GM18498 (cell line): ENCODE measurements around the gene TPST2.

Source experiments
- ATAC-seq: cut with Tn5 transposase; IDR thresholded peaks from one replicate; pipeline ENCODE4 v1.9.1; 2021; ENCODE audit warnings: mild to moderate bottlenecking, moderate library complexity; ENCODE audit not compliant: unreplicated experiment

The TPST2 gene

DNA sequence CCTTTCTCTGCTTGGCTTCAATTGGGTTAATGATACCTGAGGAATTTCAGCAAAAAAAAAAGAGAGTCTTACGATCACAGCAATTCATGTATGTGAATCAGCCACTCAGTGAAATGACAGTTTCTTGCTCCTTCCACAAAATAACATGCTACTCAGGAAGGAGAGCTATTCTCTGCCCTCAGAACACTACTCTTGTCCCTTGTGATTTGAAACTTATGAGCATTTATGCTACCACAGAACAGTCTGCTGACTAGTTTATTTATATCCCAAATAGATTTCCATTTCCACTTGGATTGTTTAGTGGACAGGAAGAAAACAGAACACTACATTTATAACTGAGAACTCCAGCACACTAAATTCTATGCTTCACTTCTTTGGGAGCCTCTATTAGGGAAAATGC lies 86.2 kb downstream of the TPST2 start:
- ATAC-seq = no peak

DNA sequence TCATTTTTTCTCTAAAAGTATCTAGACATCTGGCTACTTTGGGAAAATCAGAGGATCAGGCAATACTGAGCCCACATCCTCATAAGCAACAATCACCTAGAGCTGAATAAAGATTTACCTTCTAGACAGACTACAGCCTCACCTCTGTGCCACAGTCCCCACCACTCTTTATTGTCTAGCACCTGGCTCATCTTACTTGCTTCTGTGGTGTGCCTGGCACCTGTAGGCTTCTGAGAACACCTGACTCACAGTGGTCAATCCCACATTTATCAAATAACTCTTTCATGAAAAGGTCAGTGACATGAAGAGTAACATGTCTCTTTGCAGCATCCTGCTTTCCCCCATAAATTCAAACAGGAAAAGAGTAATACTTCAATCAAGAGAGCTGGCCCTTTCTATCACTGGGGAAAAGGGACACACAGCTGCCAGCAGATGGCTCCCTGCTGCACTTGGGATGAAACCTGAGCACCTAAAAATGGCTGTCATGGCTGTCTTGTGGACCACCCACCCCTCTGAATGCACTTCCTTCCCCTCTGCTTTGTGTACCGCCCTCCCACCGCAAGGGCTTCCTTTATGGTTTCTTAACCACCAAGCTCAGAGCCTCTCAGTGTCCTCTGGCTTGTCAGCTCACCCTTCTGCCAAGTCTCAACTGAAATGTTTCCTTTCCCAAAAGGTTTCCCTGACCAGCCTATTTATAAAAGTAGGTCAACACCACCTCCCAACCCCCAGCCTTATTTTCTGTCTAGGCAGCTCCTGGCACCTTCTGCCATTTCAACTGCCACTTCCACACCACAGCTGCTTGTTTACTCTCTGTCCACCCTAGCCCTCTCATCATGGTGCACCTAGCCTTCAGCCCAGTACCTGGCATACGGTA lies 87.0 kb downstream of the TPST2 start:
- no peak for ATAC-seq

DNA sequence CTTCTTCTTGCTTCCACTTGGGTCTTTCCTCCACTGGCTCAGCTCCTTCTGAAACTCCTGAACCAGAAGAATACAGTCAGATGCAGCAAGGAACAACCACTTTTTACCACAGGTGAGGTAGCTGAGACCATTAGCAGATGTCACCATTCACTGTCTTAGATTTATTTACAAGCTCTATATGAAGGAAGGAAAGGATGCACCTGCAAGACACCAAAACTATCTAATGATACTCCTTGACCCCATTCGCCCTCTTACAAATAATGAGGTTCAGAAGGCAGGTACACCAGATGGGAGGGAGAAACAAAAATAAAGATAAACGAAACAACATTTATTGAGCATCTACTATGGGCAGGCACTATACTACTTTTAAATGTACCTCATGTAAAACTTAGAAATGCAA lies 87.9 kb downstream of the TPST2 start:
- ATAC-seq = no peak

DNA sequence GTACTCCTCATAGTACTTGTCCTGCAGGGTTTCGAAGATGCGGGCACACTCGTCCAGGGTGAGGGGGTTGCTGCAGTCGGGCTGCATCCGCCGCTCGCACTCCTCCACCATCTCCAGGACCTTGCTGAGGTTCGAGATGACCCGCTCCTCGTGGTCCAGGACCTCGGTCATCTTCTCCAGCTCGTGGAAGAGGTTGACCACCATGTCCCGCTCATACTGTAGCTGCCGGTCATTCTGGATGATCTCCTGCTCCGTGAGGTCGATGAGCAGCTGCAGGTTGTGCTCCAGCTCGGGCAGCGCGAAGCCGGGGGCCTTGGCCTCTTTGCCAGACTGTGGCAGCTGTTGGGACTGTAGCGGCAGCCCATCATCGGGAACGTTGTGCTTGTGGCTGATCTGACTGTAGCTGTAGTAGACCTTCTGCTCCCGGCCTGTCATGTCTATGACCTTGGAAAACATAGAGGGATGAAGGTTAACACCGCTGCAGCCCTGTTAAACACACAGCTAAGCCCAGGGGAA lies 90.7 kb downstream of the TPST2 start:
- ATAC-seq = no peak

DNA sequence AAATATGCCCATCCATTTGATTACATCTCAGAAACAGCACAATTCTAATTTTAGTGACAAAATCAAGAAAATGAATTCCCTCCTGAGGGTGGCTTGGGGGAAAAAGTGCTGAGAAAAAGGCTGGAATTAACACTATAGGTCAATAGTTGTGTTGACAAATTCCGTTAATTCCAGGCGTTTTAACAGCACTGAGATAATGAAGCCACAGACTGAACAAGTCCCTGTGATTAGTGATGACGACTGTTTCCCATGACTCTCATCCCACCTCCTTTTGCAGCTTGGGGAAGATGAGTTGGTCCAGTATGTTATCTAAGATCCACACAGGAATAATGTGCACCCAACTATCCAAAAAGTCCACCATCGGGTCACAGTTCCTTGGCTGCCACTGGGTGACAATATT lies 93.5 kb downstream of the TPST2 start:
- no peak for ATAC-seq

DNA sequence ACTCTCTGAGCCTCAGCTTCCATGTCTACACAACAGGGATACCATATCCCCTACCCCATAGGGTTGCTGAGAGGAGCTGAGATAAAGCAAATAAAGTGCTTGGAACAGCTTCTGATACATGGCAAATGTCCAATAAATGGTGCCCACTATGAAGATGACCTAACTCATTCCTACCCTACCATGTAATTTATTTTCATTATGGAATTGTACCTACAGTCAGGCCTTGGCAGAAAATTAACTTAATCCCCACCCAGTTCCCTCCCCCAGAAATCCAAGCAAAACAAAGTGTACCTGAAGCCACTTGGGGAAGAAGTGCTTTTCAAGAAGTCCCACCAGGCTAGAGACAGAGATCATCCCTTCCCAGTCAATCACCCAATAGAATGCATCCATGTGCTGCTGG lies 95.4 kb downstream of the TPST2 start:
- no peak for ATAC-seq

DNA sequence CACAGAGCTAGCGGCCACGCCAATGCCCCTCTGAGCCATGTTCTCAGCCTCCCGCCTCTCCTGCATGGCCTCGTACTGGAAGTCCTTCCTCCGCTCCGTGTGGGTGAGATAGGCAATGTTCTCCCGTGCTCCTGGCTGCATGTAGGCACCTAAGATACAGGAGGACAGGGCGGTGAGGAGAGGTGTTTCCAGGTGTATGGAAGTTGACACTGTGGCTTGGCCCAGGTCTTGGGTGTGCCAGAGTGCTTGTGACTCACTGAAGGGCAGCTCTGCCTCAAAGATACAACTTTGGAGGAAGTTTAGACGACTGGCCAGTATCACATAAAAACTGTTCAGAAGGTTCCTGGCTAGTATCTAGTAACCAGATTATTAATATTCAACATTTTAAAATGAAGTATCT lies 97.7 kb downstream of the TPST2 start:
- no peak for ATAC-seq

DNA sequence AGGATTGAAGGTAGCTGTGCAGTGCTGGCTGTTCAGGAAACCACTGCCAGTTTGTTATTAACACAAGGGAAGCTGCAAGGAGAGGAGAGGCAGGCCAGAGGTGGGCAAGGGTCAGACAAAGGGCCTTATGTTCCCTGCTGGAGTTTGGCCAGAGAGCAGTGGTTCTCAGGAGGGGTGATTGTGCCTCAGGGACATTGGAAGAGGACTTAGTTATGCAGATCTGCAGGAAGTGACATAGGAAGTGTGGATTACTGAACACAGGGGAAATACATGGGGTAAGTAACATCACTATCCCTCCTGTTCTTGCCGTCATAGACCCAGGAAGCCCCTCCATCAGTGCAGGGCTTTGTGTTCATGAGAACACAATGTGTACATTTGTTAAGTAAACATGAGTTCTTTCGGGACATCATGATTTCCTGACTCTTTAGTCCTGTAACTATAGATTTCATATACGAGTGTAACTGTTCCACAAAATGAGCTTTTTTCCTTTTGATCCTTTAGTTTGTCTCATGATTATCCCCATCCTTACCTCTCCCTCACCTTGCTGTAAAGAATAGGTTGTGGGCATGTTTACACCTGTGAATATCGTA lies 100.4 kb downstream of the TPST2 start:
- ATAC-seq = no peak

DNA sequence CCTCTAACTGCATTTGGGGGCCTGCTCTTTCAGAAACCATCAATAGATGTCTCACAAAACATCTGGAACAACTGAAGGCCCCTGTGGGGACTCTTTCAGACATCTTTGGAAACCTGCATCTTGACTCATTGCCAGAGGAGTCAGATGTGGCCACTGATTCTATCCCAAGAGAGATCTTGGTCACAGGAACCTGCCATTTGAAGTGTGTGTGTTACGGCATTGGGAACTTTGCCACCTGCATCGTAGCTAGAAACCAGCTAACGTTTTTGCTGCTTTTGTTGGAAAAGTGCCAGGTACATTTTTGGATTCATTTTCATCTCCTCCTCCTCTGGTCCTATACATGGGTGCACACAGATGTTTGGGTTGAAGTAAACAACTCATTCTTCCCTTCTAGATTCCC lies 101.9 kb downstream of the TPST2 start:
- no peak for ATAC-seq

DNA sequence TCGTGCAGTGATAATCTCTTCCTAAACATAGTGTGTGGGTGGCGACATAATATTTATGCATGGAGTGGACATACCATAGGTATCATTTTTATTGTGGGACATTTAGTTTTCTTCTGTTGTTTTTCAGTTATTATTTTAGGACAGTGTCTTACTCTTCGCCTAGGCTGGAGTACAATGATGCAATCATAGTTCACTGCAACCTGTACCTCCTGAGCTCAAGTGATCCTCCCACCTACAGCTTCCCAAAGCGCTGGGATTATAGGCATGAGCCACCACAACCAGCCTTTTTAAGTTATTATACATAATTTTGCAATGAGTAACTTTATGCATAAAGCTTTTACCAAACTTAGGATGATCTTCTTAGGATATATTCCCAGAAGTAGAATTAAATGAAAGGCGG lies 103.5 kb downstream of the TPST2 start:
- no peak for ATAC-seq

DNA sequence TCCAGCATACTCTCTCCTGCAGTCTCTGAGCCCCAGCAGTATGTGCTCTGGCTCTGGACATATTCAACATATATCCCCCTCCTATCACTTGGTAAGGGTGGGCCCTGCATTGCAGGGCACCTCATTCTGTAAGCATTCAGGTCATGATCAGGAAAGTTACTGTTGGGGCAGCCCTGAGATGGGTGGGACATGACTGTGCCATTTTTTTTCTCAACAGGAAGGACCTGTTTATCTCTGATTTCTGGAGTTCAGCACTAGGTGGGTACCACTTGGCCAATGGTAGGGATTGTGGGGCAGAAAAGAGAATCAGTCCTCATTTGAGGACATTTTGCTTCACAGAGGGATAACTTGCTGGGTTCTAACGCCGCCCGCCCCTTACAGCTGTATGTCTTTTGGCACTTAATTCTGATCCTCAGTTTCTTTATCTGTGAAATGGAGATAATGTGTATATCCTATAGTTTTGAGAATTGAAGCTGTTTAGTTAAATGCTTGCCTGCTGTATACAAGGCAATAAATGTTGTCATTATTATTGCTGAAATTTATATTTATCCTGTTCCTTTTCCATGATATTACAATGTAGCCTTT lies 104.0 kb downstream of the TPST2 start:
- ATAC-seq = no peak

DNA sequence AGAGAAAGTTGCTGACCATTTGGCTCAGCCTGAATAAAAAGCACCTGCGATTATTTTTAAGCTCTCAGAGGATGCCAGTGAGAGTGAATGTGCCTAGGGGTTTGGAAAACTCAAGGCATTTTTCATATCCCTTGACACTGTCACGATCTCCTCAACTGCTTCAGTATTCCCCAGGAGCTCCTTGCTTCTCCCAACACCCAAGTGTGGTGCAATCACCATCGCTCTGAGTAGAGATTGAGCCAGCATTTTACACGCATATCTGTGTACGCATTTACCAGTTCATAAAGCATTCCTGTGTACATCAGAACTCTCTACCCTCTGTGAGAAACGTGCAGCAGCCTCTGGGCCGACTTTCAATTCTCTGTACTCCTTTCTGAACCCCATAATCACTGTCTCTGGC lies 104.9 kb downstream of the TPST2 start:
- no peak for ATAC-seq

DNA sequence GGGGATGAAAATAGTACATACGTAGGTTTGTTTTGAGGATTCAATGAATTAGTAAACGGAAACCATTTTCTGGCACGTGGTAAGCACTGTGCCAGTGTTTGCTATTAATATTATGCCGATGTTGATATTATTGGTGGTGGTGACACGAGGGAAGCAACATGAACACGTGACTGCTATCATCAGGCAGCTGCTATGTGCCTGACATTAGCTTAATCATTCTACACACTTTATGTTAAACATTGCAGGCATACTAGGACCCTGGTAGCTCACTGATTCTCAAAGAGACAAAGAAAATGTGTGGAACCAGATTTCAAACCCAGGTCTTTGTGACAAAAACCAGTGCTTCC lies 105.6 kb downstream of the TPST2 start:
- ATAC-seq = no peak

DNA sequence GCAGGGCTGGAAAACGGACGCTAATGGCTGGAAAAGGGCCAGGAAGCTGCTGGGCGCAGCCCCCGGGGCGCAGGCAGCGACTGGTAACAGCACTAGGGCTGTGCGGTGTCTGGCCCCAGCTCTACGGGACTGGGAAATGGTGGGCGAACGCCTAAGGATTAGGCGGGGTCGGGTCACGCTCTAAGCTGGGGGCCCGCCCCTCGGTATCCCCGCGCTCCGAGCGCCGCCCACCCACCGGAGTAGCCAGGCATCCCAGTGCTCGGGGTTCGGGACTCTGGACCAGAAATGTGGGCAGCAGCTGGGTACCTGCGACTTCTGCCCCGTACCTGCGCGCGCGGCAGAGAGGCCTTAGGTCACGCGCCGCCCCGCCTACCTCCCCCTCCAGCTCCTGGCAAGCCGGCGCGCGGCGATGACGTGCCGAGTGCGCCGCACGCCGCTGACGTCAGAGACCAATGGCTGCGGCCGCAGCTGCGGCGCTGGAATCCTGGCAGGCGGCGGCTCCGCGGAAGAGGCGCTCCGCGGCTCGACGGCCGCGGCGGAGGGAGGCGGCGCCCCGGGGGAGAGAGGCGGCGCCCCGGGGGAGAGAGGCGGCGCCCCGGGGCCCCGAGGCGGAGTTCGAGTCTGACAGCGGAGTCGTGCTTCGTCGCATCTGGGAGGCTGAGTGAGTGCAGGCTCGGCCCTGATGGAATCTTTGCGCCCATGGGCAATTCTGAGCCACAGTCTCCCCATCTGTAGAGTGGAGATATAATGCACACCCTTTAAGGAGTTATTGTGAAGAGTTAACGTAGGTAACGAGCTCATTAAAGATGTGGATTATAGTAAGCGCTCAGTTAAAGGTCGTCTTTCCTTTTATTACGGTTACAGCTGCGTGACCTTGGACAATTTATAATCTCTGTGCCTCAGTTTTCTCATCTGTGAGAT lies 106.2 kb downstream of the TPST2 start, which contains the start of the genes HPS4 and SRRD:
HPS4 (minus strand) TSS at position 345 of the 921 bp plus-strand sequence. CDS start 2,021 bp downstream, outside the sequence.
SRRD (plus strand) TSS at position 439 of the 921 bp plus-strand sequence; CDS start at position 453, 14 bp downstream.
- ATAC-seq = peak; percentile 75

DNA sequence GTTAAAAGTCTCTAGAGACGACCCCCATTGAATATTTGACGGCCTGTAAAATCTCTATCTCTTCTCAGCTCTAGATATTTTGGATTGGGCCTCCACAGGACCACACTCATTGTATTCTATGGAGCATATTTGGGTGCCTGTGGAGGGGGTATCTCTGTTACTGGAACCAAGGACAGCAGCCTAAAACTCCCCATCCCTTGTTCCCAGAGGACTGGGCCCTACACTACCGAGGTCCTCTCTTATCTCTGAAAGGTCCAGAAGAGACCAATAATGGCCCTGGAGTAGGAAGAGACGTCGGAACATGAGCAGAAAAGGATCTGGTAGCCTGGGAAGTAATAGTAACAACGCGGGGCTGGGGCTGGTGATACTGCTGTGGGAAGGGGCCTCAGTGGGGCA lies 106.9 kb downstream of the TPST2 start:
- peak; percentile 3 for ATAC-seq

DNA sequence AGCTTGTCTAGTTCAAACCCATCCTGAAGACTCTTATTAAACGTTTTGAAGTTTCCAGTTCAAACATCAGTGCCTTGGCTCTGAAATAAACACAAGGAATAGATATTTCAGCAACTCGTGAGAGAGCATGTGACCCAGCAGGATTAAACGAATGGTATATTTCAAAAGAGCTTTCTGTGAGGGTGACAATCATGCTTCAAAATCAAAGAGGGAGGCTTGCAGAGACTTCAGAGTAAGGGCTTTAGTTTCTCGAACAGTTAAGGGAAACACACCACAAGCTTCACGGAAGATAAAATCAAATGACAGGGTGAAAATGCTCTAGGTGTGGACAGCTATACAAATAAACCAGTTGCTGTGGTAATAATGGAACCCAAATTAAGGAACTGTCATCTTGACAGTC lies 107.8 kb downstream of the TPST2 start:
- no peak for ATAC-seq

DNA sequence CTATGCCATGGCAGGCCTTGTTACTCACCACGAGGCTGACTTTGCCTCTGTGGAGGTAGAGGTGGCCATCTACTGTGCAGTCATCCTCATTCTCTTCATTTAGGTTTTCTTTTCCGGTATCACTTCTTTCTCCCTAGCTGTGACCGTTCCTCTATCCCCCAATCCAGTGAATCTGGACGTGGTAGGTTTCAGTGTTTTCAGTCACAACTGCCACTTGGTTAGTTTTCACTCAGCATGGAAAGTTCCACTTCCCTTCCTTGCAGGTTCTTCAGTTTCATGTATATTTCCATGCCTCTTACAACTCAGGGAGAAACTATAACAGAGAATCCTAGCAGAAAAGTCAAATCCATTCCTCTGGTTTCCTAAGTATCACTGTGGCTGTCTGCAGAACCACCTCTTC lies 108.2 kb downstream of the TPST2 start:
- ATAC-seq = no peak

DNA sequence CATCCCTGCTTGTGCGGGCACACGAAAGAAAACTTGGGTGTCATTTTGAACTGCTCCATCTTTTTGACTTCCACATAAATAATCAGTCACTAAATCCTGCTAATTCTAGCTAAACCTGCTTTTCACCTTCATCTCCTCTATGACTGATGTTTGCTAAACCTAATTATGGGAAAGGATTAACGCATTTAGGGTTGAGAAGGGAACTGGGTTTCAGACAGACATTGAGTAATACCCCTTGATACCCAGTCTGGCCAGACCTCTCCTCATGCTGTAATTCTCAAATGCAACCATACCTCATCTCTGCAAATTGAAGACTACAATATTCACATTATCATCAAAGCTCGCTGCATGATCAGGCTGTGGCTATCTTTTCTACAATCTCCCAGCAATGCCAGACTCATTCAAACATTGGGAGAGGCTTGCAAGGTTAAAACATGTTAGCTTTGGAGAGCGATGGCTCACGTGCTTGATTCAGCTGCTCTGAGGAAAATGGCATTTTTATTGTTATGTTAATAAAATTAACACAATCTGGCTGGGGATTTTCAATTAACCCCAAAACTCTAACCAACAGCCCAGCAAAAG lies 108.7 kb downstream of the TPST2 start:
- ATAC-seq = no peak

DNA sequence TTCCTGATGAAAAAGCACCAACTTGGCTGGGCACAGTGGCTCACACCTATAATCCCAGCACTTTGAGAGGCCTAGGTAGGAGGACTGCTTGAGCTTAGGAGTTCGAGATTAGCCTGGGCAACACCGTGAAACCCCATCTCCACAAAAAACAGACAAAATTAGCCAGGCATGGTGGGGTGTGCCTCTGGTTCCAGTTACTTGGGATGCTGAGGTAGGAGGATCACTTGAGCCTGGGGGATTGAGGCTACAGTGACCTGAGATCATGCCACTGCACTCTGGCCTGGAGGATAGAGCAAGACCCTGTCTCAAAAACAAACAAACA lies 109.4 kb downstream of the TPST2 start:
- no peak for ATAC-seq

DNA sequence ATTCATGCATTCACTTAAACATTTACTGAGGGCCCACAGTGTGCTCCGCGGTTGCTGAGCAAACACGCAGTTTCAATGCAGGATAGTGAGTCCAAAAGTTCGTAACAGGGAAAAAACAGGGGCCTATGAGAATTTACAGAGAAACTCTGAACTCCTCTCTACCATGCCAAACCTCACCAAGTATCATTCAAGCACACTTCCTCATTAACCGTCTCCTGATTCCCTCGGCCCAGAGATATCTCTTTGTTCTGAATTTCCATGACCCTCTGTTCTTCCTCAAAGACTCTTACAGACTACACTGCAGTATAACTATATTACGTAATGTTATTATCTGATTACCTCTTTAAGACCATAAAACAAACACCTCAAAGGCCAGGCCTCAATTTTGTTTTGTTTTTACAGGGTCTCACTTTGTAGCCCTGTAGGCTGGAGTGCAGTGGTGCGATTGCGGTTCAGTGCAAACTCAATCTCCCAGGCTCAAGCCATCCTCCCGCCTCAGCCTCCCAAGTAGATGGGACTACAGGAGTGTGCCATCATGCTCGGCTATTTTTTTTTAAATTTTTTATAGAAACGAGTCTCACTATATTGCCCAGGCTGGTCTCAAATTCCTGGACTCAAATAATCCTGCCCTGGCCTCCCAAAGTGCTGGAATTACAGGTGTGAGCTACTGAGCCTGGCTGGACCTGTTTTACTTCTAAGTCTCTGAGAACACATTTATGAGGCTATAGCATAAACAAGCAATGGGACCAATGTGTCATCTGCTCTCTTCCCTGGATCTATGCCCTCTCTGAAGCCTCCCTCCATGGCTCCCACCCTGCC lies 109.9 kb downstream of the TPST2 start:
- ATAC-seq = no peak
